ENCODE data around the gene CHST11.

Gene CHST11

GRCh38 chr12:104729610-104730446, 273.1 kb downstream of the CHST11 start:
- H3K4me3 ChIP-seq (ENCODE audit: low read depth, low read length), result no peak overlapping the region
- H3K36me3 ChIP-seq (ENCODE audit: control insufficient read depth, insufficient read depth, low read length), result no peaks in the 10 kb centered on the region
- H3K27ac ChIP-seq (ENCODE audit: low read depth, low read length), result no peak overlapping the region
- no peaks in the 10 kb centered on the region for H3K27me3 ChIP-seq (ENCODE audit: control insufficient read depth, insufficient read depth, low read length)
- H3K4me1 ChIP-seq (ENCODE audit: control insufficient read depth, insufficient read depth, low read length), result no peaks in the 10 kb centered on the region
- H3K9ac ChIP-seq (ENCODE audit: low read depth, low read length), result no peak overlapping the region
- no peaks in the 10 kb centered on the region for H3K9me3 ChIP-seq (ENCODE audit: control insufficient read depth, insufficient read depth, low read length)

- Histone ChIP-seq H3K9ac (ENCODE audit: low read depth, low read length) (no peak overlapping the region), H3K9me3 (ENCODE audit: control insufficient read depth, insufficient read depth, low read length) (no peaks in the 10 kb centered on the region), H3K4me3 (ENCODE audit: low read depth, low read length) (no peak overlapping the region), H3K4me1 (ENCODE audit: control insufficient read depth, insufficient read depth, low read length) (no peaks in the 10 kb centered on the region), H3K27me3 (ENCODE audit: control insufficient read depth, insufficient read depth, low read length) (no peaks in the 10 kb centered on the region), H3K36me3 (ENCODE audit: control insufficient read depth, insufficient read depth, low read length) (no peaks in the 10 kb centered on the region), H3K27ac (ENCODE audit: low read depth, low read length) (no peak overlapping the region)
Observed at GRCh38 chr12:104730763-104731162, 274.0 kb downstream of the CHST11 start.

GRCh38 chr12:104733717-104734175, 277.0 kb downstream of the CHST11 start:
- H3K9ac ChIP-seq (ENCODE audit: low read depth, low read length), result no peak overlapping the region
- peaks cover 13% of the 10 kb centered on the region for H3K4me1 ChIP-seq (ENCODE audit: control insufficient read depth, insufficient read depth, low read length)
- H3K9me3 ChIP-seq (ENCODE audit: control insufficient read depth, insufficient read depth, low read length), result no peaks in the 10 kb centered on the region
- H3K27ac ChIP-seq (ENCODE audit: low read depth, low read length), result no peak overlapping the region
- H3K4me3 ChIP-seq (ENCODE audit: low read depth, low read length), result no peak overlapping the region
- H3K36me3 ChIP-seq (ENCODE audit: control insufficient read depth, insufficient read depth, low read length), result no peaks in the 10 kb centered on the region
- no peaks in the 10 kb centered on the region for H3K27me3 ChIP-seq (ENCODE audit: control insufficient read depth, insufficient read depth, low read length)

GRCh38 chr12:104734541-104735095, 277.9 kb downstream of the CHST11 start:
- no peaks in the 10 kb centered on the region for H3K36me3 ChIP-seq (ENCODE audit: control insufficient read depth, insufficient read depth, low read length)
- H3K4me3 ChIP-seq (ENCODE audit: low read depth, low read length), result no peak overlapping the region
- H3K9me3 ChIP-seq (ENCODE audit: control insufficient read depth, insufficient read depth, low read length), result no peaks in the 10 kb centered on the region

GRCh38 chr12:104735801-104736200, 279.1 kb downstream of the CHST11 start:
- H3K27ac ChIP-seq (ENCODE audit: low read depth, low read length), result no peak overlapping the region
- H3K4me1 ChIP-seq (ENCODE audit: control insufficient read depth, insufficient read depth, low read length), result peaks cover 14% of the 10 kb centered on the region
- no peaks in the 10 kb centered on the region for H3K36me3 ChIP-seq (ENCODE audit: control insufficient read depth, insufficient read depth, low read length)
- H3K9me3 ChIP-seq (ENCODE audit: control insufficient read depth, insufficient read depth, low read length), result no peaks in the 10 kb centered on the region
- no peaks in the 10 kb centered on the region for H3K27me3 ChIP-seq (ENCODE audit: control insufficient read depth, insufficient read depth, low read length)
- no peak overlapping the region for H3K9ac ChIP-seq (ENCODE audit: low read depth, low read length)
- H3K4me3 ChIP-seq (ENCODE audit: low read depth, low read length), result no peak overlapping the region

More at GRCh38 chr12:104734541-104735095, 277.9 kb downstream of the CHST11 start:
- Histone ChIP-seq H3K9ac (ENCODE audit: low read depth, low read length) (no peak overlapping the region), H3K27me3 (ENCODE audit: control insufficient read depth, insufficient read depth, low read length) (no peaks in the 10 kb centered on the region), H3K27ac (ENCODE audit: low read depth, low read length) (no peak overlapping the region), H3K4me1 (ENCODE audit: control insufficient read depth, insufficient read depth, low read length) (peaks cover 14% of the 10 kb centered on the region)

- no peaks in the 10 kb centered on the region for H3K36me3 ChIP-seq (ENCODE audit: control insufficient read depth, insufficient read depth, low read length)
- no peak overlapping the region for H3K27ac ChIP-seq (ENCODE audit: low read depth, low read length)
- H3K4me1 ChIP-seq (ENCODE audit: control insufficient read depth, insufficient read depth, low read length), result peaks cover 14% of the 10 kb centered on the region
- no peak overlapping the region for H3K9ac ChIP-seq (ENCODE audit: low read depth, low read length)
- no peaks in the 10 kb centered on the region for H3K27me3 ChIP-seq (ENCODE audit: control insufficient read depth, insufficient read depth, low read length)
- no peaks in the 10 kb centered on the region for H3K9me3 ChIP-seq (ENCODE audit: control insufficient read depth, insufficient read depth, low read length)
- H3K4me3 ChIP-seq (ENCODE audit: low read depth, low read length), result no peak overlapping the region
Observed at GRCh38 chr12:104736307-104736706, 279.6 kb downstream of the CHST11 start.

- Histone ChIP-seq H3K27me3 (ENCODE audit: control insufficient read depth, insufficient read depth, low read length) (no peaks in the 10 kb centered on the region), H3K9me3 (ENCODE audit: control insufficient read depth, insufficient read depth, low read length) (no peaks in the 10 kb centered on the region), H3K4me1 (ENCODE audit: control insufficient read depth, insufficient read depth, low read length) (peaks cover 17% of the 10 kb centered on the region), H3K36me3 (ENCODE audit: control insufficient read depth, insufficient read depth, low read length) (no peaks in the 10 kb centered on the region), H3K27ac (ENCODE audit: low read depth, low read length) (no peak overlapping the region), H3K9ac (ENCODE audit: low read depth, low read length) (no peak overlapping the region), H3K4me3 (ENCODE audit: low read depth, low read length) (no peak overlapping the region)
Observed at GRCh38 chr12:104737113-104737512, 280.4 kb downstream of the CHST11 start.

GRCh38 chr12:104737791-104738301, 281.1 kb downstream of the CHST11 start:
- Histone ChIP-seq H3K9ac (ENCODE audit: low read depth, low read length) (no peak overlapping the region), H3K27me3 (ENCODE audit: control insufficient read depth, insufficient read depth, low read length) (no peaks in the 10 kb centered on the region), H3K36me3 (ENCODE audit: control insufficient read depth, insufficient read depth, low read length) (no peaks in the 10 kb centered on the region), H3K4me3 (ENCODE audit: low read depth, low read length) (no peak overlapping the region), H3K4me1 (ENCODE audit: control insufficient read depth, insufficient read depth, low read length) (peaks cover 24% of the 10 kb centered on the region), H3K9me3 (ENCODE audit: control insufficient read depth, insufficient read depth, low read length) (no peaks in the 10 kb centered on the region), H3K27ac (ENCODE audit: low read depth, low read length) (no peak overlapping the region)

GRCh38 chr12:104738331-104738730, 281.6 kb downstream of the CHST11 start:
- H3K4me3 ChIP-seq (ENCODE audit: low read depth, low read length), result no peak overlapping the region
- H3K9ac ChIP-seq (ENCODE audit: low read depth, low read length), result no peak overlapping the region
- no peaks in the 10 kb centered on the region for H3K9me3 ChIP-seq (ENCODE audit: control insufficient read depth, insufficient read depth, low read length)
- peaks cover 24% of the 10 kb centered on the region for H3K4me1 ChIP-seq (ENCODE audit: control insufficient read depth, insufficient read depth, low read length)
- no peaks in the 10 kb centered on the region for H3K27me3 ChIP-seq (ENCODE audit: control insufficient read depth, insufficient read depth, low read length)
- H3K27ac ChIP-seq (ENCODE audit: low read depth, low read length), result no peak overlapping the region
- H3K36me3 ChIP-seq (ENCODE audit: control insufficient read depth, insufficient read depth, low read length), result no peaks in the 10 kb centered on the region

- Histone ChIP-seq H3K27me3 (ENCODE audit: control insufficient read depth, insufficient read depth, low read length) (no peaks in the 10 kb centered on the region), H3K9ac (ENCODE audit: low read depth, low read length) (no peak overlapping the region), H3K9me3 (ENCODE audit: control insufficient read depth, insufficient read depth, low read length) (no peaks in the 10 kb centered on the region), H3K36me3 (ENCODE audit: control insufficient read depth, insufficient read depth, low read length) (no peaks in the 10 kb centered on the region), H3K4me3 (ENCODE audit: low read depth, low read length) (no peak overlapping the region), H3K4me1 (ENCODE audit: control insufficient read depth, insufficient read depth, low read length) (peaks cover 24% of the 10 kb centered on the region), H3K27ac (ENCODE audit: low read depth, low read length) (no peak overlapping the region)
Observed at GRCh38 chr12:104738776-104739642, 282.3 kb downstream of the CHST11 start.

Measured in HUES48 (cell line).